A549 (cell line): ENCODE data around the gene HOXC11. TPM values are rescaled to one million over a fixed set of nuclear protein-coding genes. Genes with fewer than 3 reads are reported as not detected.

Experiments
- ATAC-seq, 2 experiments: fragments of 200-7000 bp in 1 of 2; fragments of >200 bp in 1 of 2; cut with Nextera tagmentation in 1 of 2; cut with Tn5 transposase in 1 of 2; 3 replicates each; pipeline versions ENCODE4 v1.8.0 to v1.9.1; 2018 to 2020; ENCODE audit warnings: mild to moderate bottlenecking in 1 of 2, moderate library complexity in 1 of 2
- CTCF ChIA-PET: fragments of 300-600 bp; sonication (Branson Sonifier 250); formaldehyde crosslinking; extraction: SDS; loops from one replicate; lab custom pipeline; 2021; ENCODE audit warnings: antibody characterized with exemption, inconsistent platforms; lab: Yijun Ruan, JAX
- POLR2A ChIA-PET: fragments of 350-600 bp; formaldehyde crosslinking; extraction: SDS; loops from one replicate; lab custom pipeline; 2021; ENCODE audit warnings: antibody characterized with exemption, inconsistent platforms; lab: Yijun Ruan, JAX
- DNase-seq, 2 experiments: peaks; one replicate each; pipeline versions ENCODE4 v3.0.0 to v3.0.0-alpha.2; 2011 to 2016; ENCODE audit warnings: low read depth in 1 of 2, low spot score in 1 of 2
- FAIRE-seq: peaks from 2 replicates; lab custom pipeline; 2011; peaks lifted over from hg19 to GRCh38; lab: Jason Lieb, UNC
- H3K27ac ChIP-seq, 2 experiments: fragments of >200 bp; sonication (Bioruptor Twin); formaldehyde crosslinking; 3 replicates each; pipeline ENCODE4 v1.5.1; 2016 to 2017
- H3K4me1 ChIP-seq: fragments of >200 bp; sonication (Bioruptor Twin); formaldehyde crosslinking; 3 replicates; pipeline ENCODE4 v1.6.1; 2016
- H3K4me2 ChIP-seq: fragments of >200 bp; sonication (Bioruptor Twin); formaldehyde crosslinking; 3 replicates; pipeline ENCODE4 v1.6.1; 2016
- H3K4me3 ChIP-seq: fragments of >200 bp; sonication (Bioruptor Twin); formaldehyde crosslinking; 3 replicates; pipeline ENCODE4 v1.5.1; 2016
- H3K9me3 ChIP-seq: fragments of >200 bp; sonication (Bioruptor Twin); formaldehyde crosslinking; 3 replicates; pipeline ENCODE4 v1.6.1; 2016
- BHLHE40 ChIP-seq: IDR thresholded peaks from 2 replicates; pipeline ENCODE4 v1.6.1; 2012; ENCODE audit warnings: low read depth, low read length, inconsistent platforms
- EP300 ChIP-seq, 2 experiments: fragments of >200 bp; sonication (Bioruptor Twin); formaldehyde crosslinking; IDR thresholded peaks; 2 replicates in 1 of 2; 3 replicates in 1 of 2; pipeline ENCODE4 v1.6.1; 2016 to 2017
- ESRRA ChIP-seq: fragments of 150-350 bp; IDR thresholded peaks from 2 replicates; pipeline ENCODE4 v1.6.1; 2014; ENCODE audit warnings: mild to moderate bottlenecking, low read length, borderline replicate concordance
- JUN ChIP-seq, 2 experiments: fragments of >200 bp; sonication (Bioruptor Twin); formaldehyde crosslinking; IDR thresholded peaks; 2 replicates in 1 of 2; 3 replicates in 1 of 2; pipeline ENCODE4 v1.6.1; 2016 to 2017
- MYC ChIP-seq: IDR thresholded peaks from 2 replicates; pipeline ENCODE4 v1.6.1; 2012; ENCODE audit warnings: mild to moderate bottlenecking, inconsistent platforms, low read length, improper control_type of control experiment, borderline replicate concordance
- NFE2L2 ChIP-seq: fragments of 150-350 bp; conservative IDR thresholded peaks from 2 replicates; pipeline ENCODE4 v1.6.1; 2014; ENCODE audit warnings: low read length
- POLR2A ChIP-seq: IDR thresholded peaks from 2 replicates; pipeline ENCODE4 v1.6.1; 2012; ENCODE audit warnings: mild to moderate bottlenecking, low read length
- POLR2AphosphoS2 ChIP-seq: conservative IDR thresholded peaks from 2 replicates; pipeline ENCODE4 v1.6.1; 2012; ENCODE audit warnings: low read length, improper control_type of control experiment, inconsistent platforms
- RAD21 ChIP-seq, 2 experiments: fragments of >200 bp in 1 of 2; sonication (Bioruptor Twin) in 1 of 2; formaldehyde crosslinking in 1 of 2; IDR thresholded peaks in 1 of 2; conservative IDR thresholded peaks in 1 of 2; 2 replicates in 1 of 2; 3 replicates in 1 of 2; pipeline ENCODE4 v1.6.1; 2012 to 2018; ENCODE audit warnings: inconsistent platforms in 1 of 2
- RCOR1 ChIP-seq: fragments of 150-350 bp; IDR thresholded peaks from 2 replicates; pipeline ENCODE4 v1.6.1; 2014; ENCODE audit warnings: antibody characterized with exemption, low read length, low read depth
- RFX5 ChIP-seq: fragments of 450-650 bp; IDR thresholded peaks from 2 replicates; pipeline ENCODE4 v1.7.1; 2014; ENCODE audit warnings: antibody characterized with exemption, mild to moderate bottlenecking, moderate library complexity
- SREBF2 ChIP-seq: fragments of 450-650 bp; IDR thresholded peaks from 2 replicates; pipeline ENCODE4 v1.6.1; 2014; ENCODE audit warnings: mild to moderate bottlenecking, moderate library complexity
- TFCP2L1 ChIP-seq: fragments of 250-450 bp; sonication (Bioruptor Pico); IDR thresholded peaks from 2 replicates; pipeline ENCODE4 v1.5.0; 2021; ENCODE audit warnings: mild to moderate bottlenecking
- ZNF302 ChIP-seq: fragments of 250-450 bp; sonication (Bioruptor Pico); IDR thresholded peaks from 2 replicates; pipeline ENCODE4 v1.9.0; 2021; ENCODE audit warnings: inconsistent platforms, mild to moderate bottlenecking, moderate library complexity
- ZSCAN20 ChIP-seq: fragments of 250-450 bp; sonication (Bioruptor Pico); IDR thresholded peaks from 2 replicates; pipeline ENCODE4 v1.8.0; 2022; ENCODE audit warnings: mild to moderate bottlenecking, moderate library complexity
- WGBS: methylation state at CpG from one replicate; pipeline ENCODE4 v1.1.6; 2017; ENCODE audit errors: missing lambda C conversion rate; 5-methylcytosine and 5-hydroxymethylcytosine counted together
- polyA plus RNA-seq, 4 experiments: library from polyadenylated mRNA; depleted of rRNA in 3 of 4; stranded (reverse); fragments of >200 nt; fragmentation: RNase III in 1 of 4; extraction: RNeasy Plus Mini Kit Qiagen cat#74134 plus additional on column Dnase treatment in 1 of 4; gene quantifications; 2 replicates in 3 of 4; 3 replicates in 1 of 4; pipeline ENCODE4 v1.2.3, GENCODE V29; 2011 to 2017
- TF ChIP-seq, protein P1 (sequence below): fragments of 250-450 bp; sonication (Bioruptor Pico); IDR thresholded peaks from 2 replicates; pipeline ENCODE4 v1.5.0; 2021; ENCODE audit warnings: mild to moderate bottlenecking, moderate library complexity, borderline replicate concordance
- TF ChIP-seq, protein P2 (sequence below): IDR thresholded peaks from 2 replicates; pipeline ENCODE4 v1.6.1; 2012; ENCODE audit warnings: low read depth, borderline replicate concordance
- TF ChIP-seq, protein P3 (sequence below): IDR thresholded peaks from 2 replicates; pipeline ENCODE4 v1.6.1; 2012
- TF ChIP-seq, protein P4 (sequence below): fragments of 450-650 bp; IDR thresholded peaks from 2 replicates; pipeline ENCODE4 v1.6.1; 2014; ENCODE audit warnings: antibody characterized with exemption

The HOXC11 gene
- polyA plus RNA-seq, 2 of the 4 experiments (the other 2 are of a cell fraction): 0.45 to 0.58 TPM

DNA sequence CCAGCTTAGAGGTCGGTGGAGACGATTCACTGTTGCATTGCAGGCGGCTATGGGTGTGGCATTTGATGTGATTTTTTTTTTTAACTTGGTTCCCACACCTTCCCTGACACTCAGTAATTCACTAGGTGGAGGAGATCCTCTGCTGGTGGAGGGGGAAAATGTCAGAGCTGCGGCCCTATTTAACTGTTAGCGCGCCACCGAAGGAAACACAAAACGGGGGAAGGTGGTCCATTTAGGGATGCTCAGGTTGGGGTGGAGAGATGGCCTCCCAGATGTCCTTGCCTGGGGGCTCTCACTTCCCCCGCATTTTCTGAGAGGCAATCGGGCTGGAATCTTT lies 22.5 kb upstream of the HOXC11 start:
- H3K4me3 ChIP-seq: no peak overlapping the region
- no peak overlapping the region; a peak in 1 of 6 replicates for H3K27ac ChIP-seq
- POLR2A ChIA-PET: no interaction called here
- no peak overlapping the region for H3K4me2 ChIP-seq
- FAIRE-seq (no peak), ATAC-seq (peak in 1 of 2 experiments; percentile 31; a peak in 3 of 6 replicates), DNase-seq (peak in 1 of 2 experiments; percentile 36)
- peak; percentile 18 to 47; a peak in 2 of 5 replicates for TF ChIP-seq RAD21 (conservative IDR thresholded peaks at IDR 0.05 in 1 of 2, IDR thresholded peaks at IDR 0.05 in 1 of 2)
- no peak for TF ChIP-seq ZSCAN20 (CRISPR knock-in tag)
- TF ChIP-seq SREBF2: no peak
- no peaks in the 10 kb centered on the region for H3K9me3 ChIP-seq
- 61% methylated on average over 10 of the region's 10 CpGs for WGBS
- CTCF ChIA-PET: interaction anchor here (0.6 to 1.3 kb wide), 3 partner anchors 16 to 128 kb away, joined by 3 read pairs; no protein-coding TSS in a partner anchor
- H3K4me1 ChIP-seq: peaks cover 14% of the 10 kb centered on the region

DNA sequence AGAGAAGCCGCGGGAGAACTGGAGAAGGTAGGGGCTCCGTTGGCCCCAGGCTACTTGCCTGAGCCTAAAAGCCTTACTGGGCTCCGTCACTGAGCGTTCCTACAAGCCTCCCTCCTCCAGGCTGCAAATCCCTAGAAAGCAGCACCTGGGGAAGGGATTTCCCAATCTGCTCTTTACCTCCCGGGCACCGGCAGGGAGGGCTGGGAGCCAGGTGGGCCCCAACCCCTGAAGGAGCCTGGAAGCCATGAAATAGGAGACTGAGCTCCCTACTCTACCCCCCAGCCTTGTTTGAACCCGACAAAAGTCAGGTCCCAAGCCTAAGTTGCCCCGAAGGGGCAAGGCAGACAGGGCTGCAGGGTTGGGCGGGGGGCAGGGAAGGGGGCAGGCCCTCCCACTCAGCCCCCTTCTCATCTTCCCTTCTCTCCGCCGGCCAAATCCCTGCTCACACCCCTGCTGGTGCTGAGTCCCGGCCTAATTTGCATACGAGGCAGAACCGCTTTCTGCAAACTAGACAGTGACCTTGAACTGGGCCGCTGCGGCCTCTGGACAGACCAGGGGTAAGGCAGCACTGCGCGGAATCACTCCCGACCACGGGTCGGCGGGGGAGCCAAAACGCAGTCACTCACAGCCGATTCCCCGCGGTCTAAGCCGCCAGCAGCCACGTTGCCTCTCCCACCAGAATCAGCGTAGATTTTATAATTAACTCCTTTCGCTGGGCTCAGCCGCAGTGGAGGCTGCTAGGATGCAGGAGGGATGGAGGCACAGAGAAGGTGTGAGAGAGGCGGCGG lies 21.9 kb upstream of the HOXC11 start:
- TF ChIP-seq ESRRA: no peak
- TF ChIP-seq ZNF302 (CRISPR knock-in tag): no peak
- no peak for TF ChIP-seq JUN (IDR thresholded peaks at IDR 0.05)
- TF ChIP-seq TFCP2L1 (CRISPR knock-in tag): no peak
- TF ChIP-seq, protein P1, sequence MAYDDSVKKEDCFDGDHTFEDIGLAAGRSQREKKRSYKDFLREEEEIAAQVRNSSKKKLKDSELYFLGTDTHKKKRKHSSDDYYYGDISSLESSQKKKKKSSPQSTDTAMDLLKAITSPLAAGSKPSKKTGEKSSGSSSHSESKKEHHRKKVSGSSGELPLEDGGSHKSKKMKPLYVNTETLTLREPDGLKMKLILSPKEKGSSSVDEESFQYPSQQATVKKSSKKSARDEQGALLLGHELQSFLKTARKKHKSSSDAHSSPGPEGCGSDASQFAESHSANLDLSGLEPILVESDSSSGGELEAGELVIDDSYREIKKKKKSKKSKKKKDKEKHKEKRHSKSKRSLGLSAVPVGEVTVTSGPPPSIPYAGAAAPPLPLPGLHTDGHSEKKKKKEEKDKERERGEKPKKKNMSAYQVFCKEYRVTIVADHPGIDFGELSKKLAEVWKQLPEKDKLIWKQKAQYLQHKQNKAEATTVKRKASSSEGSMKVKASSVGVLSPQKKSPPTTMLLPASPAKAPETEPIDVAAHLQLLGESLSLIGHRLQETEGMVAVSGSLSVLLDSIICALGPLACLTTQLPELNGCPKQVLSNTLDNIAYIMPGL (CRISPR knock-in tag): no peak
- no peak for TF ChIP-seq NFE2L2
- TF ChIP-seq POLR2AphosphoS2: no peak
- no peak for TF ChIP-seq RCOR1
- Histone ChIP-seq H3K27ac (no peak overlapping the region), H3K4me2 (no peak overlapping the region), H3K4me1 (peaks cover 14% of the 10 kb centered on the region), H3K4me3 (no peak overlapping the region), H3K9me3 (no peaks in the 10 kb centered on the region)
- ChIA-PET CTCF (interaction anchor here (0.6 to 2.8 kb wide), 4 partner anchors 17 to 195 kb away, joined by 3 to 11 read pairs (median 3); no protein-coding TSS in a partner anchor), POLR2A (no interaction called here)
- no peak for FAIRE-seq
- no peak for DNase-seq
- no peak for ATAC-seq
- WGBS: 90% methylated on average over 34 of the region's 34 CpGs

DNA sequence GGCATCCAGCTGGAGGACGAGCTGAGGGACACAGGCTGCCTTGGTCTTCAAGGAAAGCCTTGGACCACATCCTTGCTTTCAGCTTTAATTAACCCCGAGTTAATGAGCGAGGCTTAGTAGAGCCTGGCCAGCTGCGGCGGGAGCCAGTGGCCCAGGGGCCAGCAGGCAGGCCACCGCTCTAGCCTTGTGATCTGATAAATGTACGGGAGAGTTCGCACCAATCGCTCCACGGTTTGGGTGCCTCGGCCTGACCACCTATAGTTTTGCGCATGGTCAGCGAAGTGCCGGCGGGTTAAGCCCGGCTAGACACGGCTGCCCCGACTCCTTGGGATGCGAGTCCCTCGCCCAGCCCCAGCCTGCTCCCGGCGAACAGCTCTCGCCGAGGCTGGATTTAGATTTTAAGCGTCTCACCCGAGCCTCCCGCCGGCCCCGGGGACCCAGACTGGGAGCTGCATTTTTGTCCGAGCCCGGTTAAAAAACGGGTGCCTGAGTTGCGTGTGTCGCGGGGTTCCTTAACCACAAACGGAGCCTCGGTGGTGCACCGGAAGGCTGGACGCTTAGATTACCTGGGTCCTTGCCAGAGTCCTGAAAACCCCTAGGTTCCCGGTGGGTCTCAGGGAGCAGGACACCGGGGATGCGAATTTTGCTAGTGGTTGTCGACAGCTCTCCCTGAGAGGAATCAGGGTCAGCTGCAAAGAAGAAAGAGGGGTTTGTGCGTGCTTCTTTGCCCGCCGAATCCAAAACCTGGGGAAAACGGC lies 21.2 kb upstream of the HOXC11 start:
- no peak for FAIRE-seq
- Histone ChIP-seq H3K4me3 (no peak overlapping the region), H3K4me2 (no peak overlapping the region), H3K4me1 (peaks cover 14% of the 10 kb centered on the region), H3K9me3 (no peaks in the 10 kb centered on the region), H3K27ac (no peak overlapping the region)
- WGBS: 91% methylated on average over 47 of the region's 47 CpGs
- no peak for ATAC-seq
- DNase-seq: no peak
- TF ChIP-seq JUN (IDR thresholded peaks at IDR 0.05) (no peak), POLR2A (no peak), BHLHE40 (no peak), EP300 (IDR thresholded peaks at IDR 0.05) (no peak), MYC (no peak), POLR2AphosphoS2 (no peak), RFX5 (no peak), RAD21 (conservative IDR thresholded peaks at IDR 0.05 in 1 of 2, IDR thresholded peaks at IDR 0.05 in 1 of 2) (no peak)
- TF ChIP-seq, protein P2, sequence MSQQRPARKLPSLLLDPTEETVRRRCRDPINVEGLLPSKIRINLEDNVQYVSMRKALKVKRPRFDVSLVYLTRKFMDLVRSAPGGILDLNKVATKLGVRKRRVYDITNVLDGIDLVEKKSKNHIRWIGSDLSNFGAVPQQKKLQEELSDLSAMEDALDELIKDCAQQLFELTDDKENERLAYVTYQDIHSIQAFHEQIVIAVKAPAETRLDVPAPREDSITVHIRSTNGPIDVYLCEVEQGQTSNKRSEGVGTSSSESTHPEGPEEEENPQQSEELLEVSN: no peak
- TF ChIP-seq, protein P3, sequence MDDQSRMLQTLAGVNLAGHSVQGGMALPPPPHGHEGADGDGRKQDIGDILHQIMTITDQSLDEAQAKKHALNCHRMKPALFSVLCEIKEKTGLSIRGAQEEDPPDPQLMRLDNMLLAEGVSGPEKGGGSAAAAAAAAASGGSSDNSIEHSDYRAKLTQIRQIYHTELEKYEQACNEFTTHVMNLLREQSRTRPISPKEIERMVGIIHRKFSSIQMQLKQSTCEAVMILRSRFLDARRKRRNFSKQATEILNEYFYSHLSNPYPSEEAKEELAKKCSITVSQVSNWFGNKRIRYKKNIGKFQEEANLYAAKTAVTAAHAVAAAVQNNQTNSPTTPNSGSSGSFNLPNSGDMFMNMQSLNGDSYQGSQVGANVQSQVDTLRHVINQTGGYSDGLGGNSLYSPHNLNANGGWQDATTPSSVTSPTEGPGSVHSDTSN: no peak
- TF ChIP-seq, protein P4, sequence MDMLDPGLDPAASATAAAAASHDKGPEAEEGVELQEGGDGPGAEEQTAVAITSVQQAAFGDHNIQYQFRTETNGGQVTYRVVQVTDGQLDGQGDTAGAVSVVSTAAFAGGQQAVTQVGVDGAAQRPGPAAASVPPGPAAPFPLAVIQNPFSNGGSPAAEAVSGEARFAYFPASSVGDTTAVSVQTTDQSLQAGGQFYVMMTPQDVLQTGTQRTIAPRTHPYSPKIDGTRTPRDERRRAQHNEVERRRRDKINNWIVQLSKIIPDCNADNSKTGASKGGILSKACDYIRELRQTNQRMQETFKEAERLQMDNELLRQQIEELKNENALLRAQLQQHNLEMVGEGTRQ: no peak
- CTCF ChIA-PET: interaction anchor here (1.0 to 2.8 kb wide), 7 partner anchors 10 to 208 kb away, joined by 3 to 11 read pairs (median 4); partner anchors contain the start of gene HOXC10
- POLR2A ChIA-PET: no interaction called here
